H9 (cell line): ENCODE data around the gene TTC21B. TPM values are rescaled to one million over a fixed set of nuclear protein-coding genes. Genes with fewer than 3 reads are reported as not detected.

ENCODE experiments used
- DNase-seq: peaks from one replicate; pipeline ENCODE4 v3.0.0-alpha.2; 2017
- H2AFZ ChIP-seq: one replicate; pipeline ENCODE4 v1.6.1; 2013; ENCODE audit warnings: mild to moderate bottlenecking, low read length, control low read depth, moderate library complexity
- H2AK5ac ChIP-seq: 2 replicates; pipeline ENCODE4 v1.6.1; 2013; ENCODE audit warnings: low read length, control low read depth, mixed read lengths; ENCODE audit not compliant: insufficient read length
- H2BK120ac ChIP-seq: one replicate; pipeline ENCODE4 v1.6.1; 2013; ENCODE audit warnings: low read depth, mild to moderate bottlenecking, low read length, control low read depth, inconsistent platforms; ENCODE audit not compliant: poor library complexity, severe bottlenecking
- H2BK12ac ChIP-seq: 2 replicates; pipeline ENCODE4 v1.6.1; 2013; ENCODE audit warnings: low read length, control low read depth, mixed read lengths, low read depth; ENCODE audit not compliant: insufficient read length
- H2BK15ac ChIP-seq: 2 replicates; pipeline ENCODE4 v1.6.1; 2013; ENCODE audit warnings: low read depth, low read length, control low read depth
- H2BK20ac ChIP-seq: one replicate; pipeline ENCODE4 v1.6.1; 2013; ENCODE audit warnings: low read depth, mild to moderate bottlenecking, low read length, control low read depth, inconsistent platforms; ENCODE audit not compliant: poor library complexity, severe bottlenecking
- H2BK5ac ChIP-seq: 2 replicates; pipeline ENCODE4 v1.6.1; 2013; ENCODE audit warnings: low read length, control low read depth, mixed read lengths; ENCODE audit not compliant: insufficient read length
- H3K14ac ChIP-seq: 2 replicates; pipeline ENCODE4 v1.6.1; 2013; ENCODE audit warnings: low read length, control low read depth; ENCODE audit not compliant: insufficient read depth
- H3K18ac ChIP-seq: 2 replicates; pipeline ENCODE4 v1.6.1; 2013; ENCODE audit warnings: low read depth, mild to moderate bottlenecking, mixed read lengths, low read length, control low read depth; ENCODE audit not compliant: insufficient read length
- H3K23ac ChIP-seq: 2 replicates; pipeline ENCODE4 v1.6.1; 2013; ENCODE audit warnings: low read length, control low read depth, mixed read lengths, low read depth; ENCODE audit not compliant: insufficient read length
- H3K23me2 ChIP-seq: 2 replicates; pipeline ENCODE4 v1.6.1; 2013; ENCODE audit warnings: low read depth, mild to moderate bottlenecking, mixed read lengths, low read length, control low read depth; ENCODE audit not compliant: insufficient read length, poor library complexity, severe bottlenecking
- H3K27ac ChIP-seq: 2 replicates; pipeline ENCODE4 v1.5.1; 2013; ENCODE audit warnings: low read length, control low read depth, mixed read lengths, low read depth; ENCODE audit not compliant: insufficient read length
- H3K27me3 ChIP-seq: 2 replicates; pipeline ENCODE4 v1.6.1; 2013; ENCODE audit warnings: low read length, control low read depth, inconsistent platforms; ENCODE audit not compliant: insufficient read depth
- H3K4ac ChIP-seq: 2 replicates; pipeline ENCODE4 v1.6.1; 2013; ENCODE audit warnings: low read depth, mild to moderate bottlenecking, control low read depth, inconsistent platforms, low read length, moderate library complexity
- H3K4me1 ChIP-seq: 2 replicates; pipeline ENCODE4 v1.6.1; 2013; ENCODE audit warnings: low read length, control low read depth, inconsistent platforms; ENCODE audit not compliant: insufficient read depth
- H3K4me2 ChIP-seq: 2 replicates; pipeline ENCODE4 v1.6.1; 2013; ENCODE audit warnings: low read length, control low read depth, mixed read lengths; ENCODE audit not compliant: insufficient read length, insufficient read depth
- H3K56ac ChIP-seq: 2 replicates; pipeline ENCODE4 v1.6.1; 2013; ENCODE audit warnings: low read depth, mild to moderate bottlenecking, mixed read lengths, low read length, control low read depth; ENCODE audit not compliant: insufficient read length
- H3K79me1 ChIP-seq: 2 replicates; pipeline ENCODE4 v1.6.1; 2013; ENCODE audit warnings: low read depth, mild to moderate bottlenecking, moderate library complexity, low read length, control low read depth, inconsistent platforms; ENCODE audit not compliant: insufficient read depth, poor library complexity, severe bottlenecking
- H3K79me2 ChIP-seq: 2 replicates; pipeline ENCODE4 v1.6.1; 2013; ENCODE audit warnings: low read length, control low read depth, inconsistent platforms; ENCODE audit not compliant: insufficient read depth
- H3K9ac ChIP-seq: 2 replicates; pipeline ENCODE4 v1.6.1; 2013; ENCODE audit warnings: low read length, control low read depth, mixed read lengths; ENCODE audit not compliant: insufficient read length; ENCODE audit errors: extremely low read depth
- H3K9me3 ChIP-seq: one replicate; pipeline ENCODE4 v1.6.1; 2013; ENCODE audit warnings: low read depth, low read length, inconsistent platforms; ENCODE audit not compliant: control insufficient read depth
- H3T11ph ChIP-seq: one replicate; pipeline ENCODE4 v1.6.1; 2013; ENCODE audit warnings: mild to moderate bottlenecking, low read length, control low read depth, inconsistent platforms
- H4K20me1 ChIP-seq: one replicate; pipeline ENCODE4 v1.6.1; 2013; ENCODE audit not compliant: control insufficient read depth, insufficient read length, insufficient read depth
- H4K5ac ChIP-seq: 2 replicates; pipeline ENCODE4 v1.6.1; 2013; ENCODE audit warnings: low read depth, mild to moderate bottlenecking, mixed read lengths, low read length, control low read depth; ENCODE audit not compliant: insufficient read length
- H4K8ac ChIP-seq: replicated peaks from 2 replicates; pipeline ENCODE4 v1.6.1; 2013; ENCODE audit warnings: low read length, control low read depth, mixed read lengths, low read depth; ENCODE audit not compliant: insufficient read length
- H4K91ac ChIP-seq: 2 replicates; pipeline ENCODE4 v1.6.1; 2013; ENCODE audit warnings: low read depth, mild to moderate bottlenecking, moderate library complexity, mixed read lengths, low read length, control low read depth; ENCODE audit not compliant: insufficient read length
- H3K27ac Mint-ChIP-seq, 3 experiments: 2 replicates in 2 of 3; 3 replicates in 1 of 3; pipeline ENCODE4 v1.8.0; 2020 to 2021; ENCODE audit warnings: mixed read lengths in 3 of 3, mild to moderate bottlenecking in 1 of 3, moderate library complexity in 1 of 3
- H3K27me3 Mint-ChIP-seq: 2 replicates; pipeline ENCODE4 v1.8.0; 2021; ENCODE audit warnings: low read depth, mild to moderate bottlenecking, moderate library complexity, mixed read lengths
- H3K36me3 Mint-ChIP-seq, 3 experiments: 2 replicates in 2 of 3; 3 replicates in 1 of 3; pipeline ENCODE4 v1.8.0; 2020 to 2021; ENCODE audit warnings: low read depth in 3 of 3, mixed read lengths in 3 of 3; ENCODE audit not compliant: insufficient read depth in 1 of 3
- H3K4me1 Mint-ChIP-seq, 2 experiments: 2 replicates each; pipeline ENCODE4 v1.8.0; 2020; ENCODE audit warnings: mixed read lengths in 2 of 2
- H3K4me3 Mint-ChIP-seq, 2 experiments: 2 replicates in 1 of 2; 3 replicates in 1 of 2; pipeline ENCODE4 v1.8.0; 2020 to 2021; ENCODE audit warnings: mild to moderate bottlenecking in 2 of 2, mixed read lengths in 2 of 2, moderate library complexity in 1 of 2
- H3K9me3 Mint-ChIP-seq, 2 experiments: 2 replicates in 1 of 2; 3 replicates in 1 of 2; pipeline ENCODE4 v1.8.0; 2020; ENCODE audit warnings: mild to moderate bottlenecking in 2 of 2, mixed read lengths in 2 of 2, moderate library complexity in 1 of 2
- WGBS: extraction: QIAGEN DNeasy Blood & Tissue Kit; methylation state at CpG from one replicate; pipeline ENCODE4 v1.1.7; 2013; ENCODE audit warnings: missing lambda C conversion rate, low lambda C conversion rate, mixed read lengths; ENCODE audit not compliant: insufficient read length; ENCODE audit errors: extremely low coverage; 5-methylcytosine and 5-hydroxymethylcytosine counted together
- total RNA-seq: library from RNA; stranded (reverse); gene quantifications from 2 replicates; pipeline ENCODE4 v1.2.1, GENCODE V29; 2021
- TF ChIP-seq, protein P1 (sequence below): fragments of 200-600 bp; sonication (generic); conservative IDR thresholded peaks from 3 replicates; pipeline ENCODE4 v1.8.0; 2021; ENCODE audit warnings: antibody characterized with exemption, mild to moderate bottlenecking

Gene TTC21B
- total RNA-seq, 1 experiment from 2014 or later = 16.6 TPM

DNA sequence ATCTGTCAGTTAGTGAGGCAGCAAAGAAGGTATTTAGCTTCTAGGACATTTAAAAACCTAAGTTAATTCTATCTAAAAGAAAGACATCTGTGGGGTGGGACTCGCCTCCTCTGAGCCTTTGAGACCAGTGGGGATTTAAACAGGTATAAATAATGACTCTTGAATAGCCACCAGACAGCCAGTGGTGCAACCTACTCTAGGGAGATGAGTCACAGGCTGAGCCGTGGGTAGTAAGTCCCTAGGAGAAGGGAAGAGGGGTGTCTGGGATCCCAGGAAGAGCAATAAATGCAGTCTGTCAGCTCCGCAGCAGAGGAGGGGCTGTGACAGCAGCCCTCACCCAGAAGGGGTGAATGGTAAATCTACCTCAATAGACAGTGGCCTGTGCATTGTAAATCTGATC is 116.5 kb downstream of the TTC21B start:
- H3K79me1 ChIP-seq = no peaks in the 10 kb centered on the region
- no peak overlapping the region for H2BK12ac ChIP-seq
- no peak overlapping the region for H3K4me2 ChIP-seq
- H3K4ac ChIP-seq = no peak overlapping the region
- H3T11ph ChIP-seq = no peak overlapping the region
- no peaks in the 10 kb centered on the region for H3K23me2 ChIP-seq
- no peak overlapping the region for H4K5ac ChIP-seq
- H2AFZ ChIP-seq = no peak overlapping the region
- no peak overlapping the region for H3K27ac ChIP-seq
- H2BK20ac ChIP-seq = no peak overlapping the region
- no peak overlapping the region for H3K56ac ChIP-seq
- no peaks in the 10 kb centered on the region for H3K9me3 ChIP-seq
- Mint-ChIP-seq H3K4me3 (no peak overlapping the region), H3K4me1 (peaks cover 10 to 22% of the 10 kb centered on the region in 2 experiments), H3K9me3 (peaks cover 2 to 3% of the 10 kb centered on the region in 2 experiments; a peak in 2 of 5 replicates), H3K27ac (no peak overlapping the region; a peak in 2 of 7 replicates), H3K36me3 (peaks cover 0 to 13% (median 4%) of the 10 kb centered on the region in 3 experiments; a peak in 4 of 7 replicates), H3K27me3 (no peaks in the 10 kb centered on the region)
- DNase-seq = no peak
- no peak overlapping the region for H4K8ac ChIP-seq
- no peak overlapping the region for H2BK15ac ChIP-seq
- H2BK120ac ChIP-seq = no peak overlapping the region
- TF ChIP-seq, protein P1, sequence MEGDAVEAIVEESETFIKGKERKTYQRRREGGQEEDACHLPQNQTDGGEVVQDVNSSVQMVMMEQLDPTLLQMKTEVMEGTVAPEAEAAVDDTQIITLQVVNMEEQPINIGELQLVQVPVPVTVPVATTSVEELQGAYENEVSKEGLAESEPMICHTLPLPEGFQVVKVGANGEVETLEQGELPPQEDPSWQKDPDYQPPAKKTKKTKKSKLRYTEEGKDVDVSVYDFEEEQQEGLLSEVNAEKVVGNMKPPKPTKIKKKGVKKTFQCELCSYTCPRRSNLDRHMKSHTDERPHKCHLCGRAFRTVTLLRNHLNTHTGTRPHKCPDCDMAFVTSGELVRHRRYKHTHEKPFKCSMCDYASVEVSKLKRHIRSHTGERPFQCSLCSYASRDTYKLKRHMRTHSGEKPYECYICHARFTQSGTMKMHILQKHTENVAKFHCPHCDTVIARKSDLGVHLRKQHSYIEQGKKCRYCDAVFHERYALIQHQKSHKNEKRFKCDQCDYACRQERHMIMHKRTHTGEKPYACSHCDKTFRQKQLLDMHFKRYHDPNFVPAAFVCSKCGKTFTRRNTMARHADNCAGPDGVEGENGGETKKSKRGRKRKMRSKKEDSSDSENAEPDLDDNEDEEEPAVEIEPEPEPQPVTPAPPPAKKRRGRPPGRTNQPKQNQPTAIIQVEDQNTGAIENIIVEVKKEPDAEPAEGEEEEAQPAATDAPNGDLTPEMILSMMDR = no peak
- no peak overlapping the region for H2BK5ac ChIP-seq
- H3K79me2 ChIP-seq = no peaks in the 10 kb centered on the region
- no peaks in the 10 kb centered on the region for H3K27me3 ChIP-seq
- no peaks in the 10 kb centered on the region for H4K20me1 ChIP-seq
- no peaks in the 10 kb centered on the region for H3K4me1 ChIP-seq
- H3K14ac ChIP-seq = no peak overlapping the region
- H2AK5ac ChIP-seq = no peak overlapping the region
- no CpG with 5 or more reads among the region's 3 CpGs for WGBS
- no peak overlapping the region for H3K23ac ChIP-seq
- no peak overlapping the region for H3K18ac ChIP-seq
- H3K9ac ChIP-seq = no peak overlapping the region
- no peak overlapping the region for H4K91ac ChIP-seq
